CD14-positive monocyte (primary cell): Measurements from ENCODE around the gene DPH6. TPM values are rescaled to one million over a fixed set of nuclear protein-coding genes. Genes with fewer than 3 reads are reported as not detected.
"Not testable (repeated sequence)": the region's sequence is repeated elsewhere in the genome, so short reads cannot be mapped to it uniquely, and the experiment has no call there.

ENCODE experiments used
- DNase-seq, 3 donors: peaks; one replicate each; pipeline ENCODE4 v3.0.0-alpha.2; 2011 to 2022
- H2AFZ ChIP-seq: 2 replicates; pipeline ENCODE4 v1.6.0; 2012; ENCODE audit warnings: mild to moderate bottlenecking, low read depth, low read length, inconsistent platforms; ENCODE audit not compliant: insufficient read depth, poor library complexity, severe bottlenecking
- H3K27ac ChIP-seq, 2 donors: 1 replicate in 1 of 2; 2 replicates in 1 of 2; pipeline ENCODE4 v1.5.1; 2012 to 2013; ENCODE audit warnings: low read length in 2 of 2, control low read depth in 1 of 2, inconsistent platforms in 1 of 2, low read depth in 1 of 2, mild to moderate bottlenecking in 1 of 2
- H3K27me3 ChIP-seq, 2 donors: one replicate each; pipeline versions ENCODE4 v1.6.0 to v1.6.1; 2011 to 2013; ENCODE audit warnings: low read length in 2 of 2; ENCODE audit not compliant: control insufficient read depth in 2 of 2, insufficient read depth in 2 of 2
- H3K36me3 ChIP-seq, 2 donors: replicated peaks in 1 of 2; 1 replicate in 1 of 2; 2 replicates in 1 of 2; pipeline versions ENCODE4 v1.5.1 to v1.6.1; 2012 to 2013; ENCODE audit warnings: low read length in 2 of 2, control low read depth in 1 of 2, inconsistent platforms in 1 of 2, mild to moderate bottlenecking in 1 of 2; ENCODE audit not compliant: insufficient read depth in 2 of 2, control insufficient read depth in 1 of 2
- H3K4me1 ChIP-seq, 2 donors: 1 replicate in 1 of 2; 2 replicates in 1 of 2; pipeline versions ENCODE4 v1.5.1 to v1.6.1; 2012 to 2013; ENCODE audit warnings: low read length in 2 of 2, control low read depth in 1 of 2, inconsistent platforms in 1 of 2, mild to moderate bottlenecking in 1 of 2, moderate library complexity in 1 of 2; ENCODE audit not compliant: insufficient read depth in 2 of 2, control insufficient read depth in 1 of 2
- H3K4me2 ChIP-seq: replicated peaks from 2 replicates; pipeline ENCODE3; 2012; ENCODE audit warnings: low read length, moderate library complexity, mild to moderate bottlenecking; ENCODE audit not compliant: poor library complexity, severe bottlenecking; ENCODE audit errors: extremely low read depth
- H3K4me3 ChIP-seq, 3 experiments: fragments of 200-600 bp in 1 of 3; sonication (generic) in 1 of 3; replicated peaks in 1 of 3; 1 replicate in 2 of 3; 2 replicates in 1 of 3; pipeline ENCODE4 v1.5.1; 2011 to 2013; ENCODE audit warnings: low read length in 3 of 3, mild to moderate bottlenecking in 3 of 3, control low read depth in 2 of 3, low read depth in 2 of 3, inconsistent platforms in 1 of 3, moderate library complexity in 1 of 3
- H3K79me2 ChIP-seq: 2 replicates; pipeline ENCODE4 v1.6.0; 2012; ENCODE audit warnings: mild to moderate bottlenecking, control low read depth, inconsistent platforms, low read length, moderate library complexity; ENCODE audit not compliant: insufficient read depth
- H3K9ac ChIP-seq: 2 replicates; pipeline ENCODE4 v1.6.0; 2017; ENCODE audit warnings: low read length, mild to moderate bottlenecking; ENCODE audit not compliant: insufficient read depth, poor library complexity, severe bottlenecking
- H3K9me3 ChIP-seq, 2 donors: replicated peaks in 1 of 2; 1 replicate in 1 of 2; 2 replicates in 1 of 2; pipeline versions ENCODE4 v1.5.1 to v1.6.1; 2012 to 2013; ENCODE audit warnings: low read length in 2 of 2, control low read depth in 1 of 2; ENCODE audit not compliant: control insufficient read depth in 1 of 2, insufficient read depth in 1 of 2
- H4K20me1 ChIP-seq: 2 replicates; pipeline ENCODE4 v1.6.0; 2012; ENCODE audit warnings: mild to moderate bottlenecking, low read length, control low read depth, moderate library complexity; ENCODE audit not compliant: insufficient read depth
- H3K27ac Mint-ChIP-seq, 7 donors: one replicate each; pipeline ENCODE4 v1.8.0; 2020; ENCODE audit warnings: mild to moderate bottlenecking in 7 of 7, mixed read lengths in 7 of 7, moderate library complexity in 6 of 7, inconsistent platforms in 2 of 7
- H3K27me3 Mint-ChIP-seq, 3 donors: one replicate each; pipeline ENCODE4 v1.8.0; 2021 to 2022; ENCODE audit warnings: low read depth in 3 of 3, mild to moderate bottlenecking in 3 of 3, mixed read lengths in 3 of 3, moderate library complexity in 3 of 3, inconsistent platforms in 1 of 3
- H3K36me3 Mint-ChIP-seq, 2 donors: one replicate each; pipeline ENCODE4 v1.8.0; 2020; ENCODE audit warnings: mixed read lengths in 2 of 2, inconsistent platforms in 1 of 2, mild to moderate bottlenecking in 1 of 2
- H3K4me1 Mint-ChIP-seq: one replicate; pipeline ENCODE4 v1.8.0; 2020; ENCODE audit warnings: mild to moderate bottlenecking, mixed read lengths
- H3K4me3 Mint-ChIP-seq, 2 donors: one replicate each; pipeline ENCODE4 v1.8.0; 2020; ENCODE audit warnings: mild to moderate bottlenecking in 2 of 2, mixed read lengths in 2 of 2, moderate library complexity in 1 of 2
- H3K9me3 Mint-ChIP-seq, 7 donors: one replicate each; pipeline ENCODE4 v1.8.0; 2020 to 2022; ENCODE audit warnings: mixed read lengths in 7 of 7, mild to moderate bottlenecking in 6 of 7, moderate library complexity in 6 of 7, inconsistent platforms in 2 of 7
- WGBS: methylation state at CpG from one replicate; pipeline ENCODE4 v1.1.5; 2013; ENCODE audit warnings: missing lambda C conversion rate; ENCODE audit not compliant: insufficient coverage; 5-methylcytosine and 5-hydroxymethylcytosine counted together
- intact Hi-C, 2 donors: fragments of 100-400 bp; cut with micrococcal nuclease; formaldehyde crosslinking; loops; one replicate each; pipeline versions ENCODE4 v1.15.0 to v1.15.1; 2023
- polyA plus RNA-seq, 3 donors: library from polyadenylated mRNA; depleted of rRNA in 1 of 3; unstranded in 2 of 3; stranded (reverse) in 1 of 3; fragments of 300-500 nt in 2 of 3; fragments of >200 nt in 1 of 3; fragmentation: Illumina TruSeq in 2 of 3; gene quantifications; 1 replicate in 2 of 3; 2 replicates in 1 of 3; pipeline ENCODE4 v1.2.3, GENCODE V29; 2012 to 2021
- TF ChIP-seq, protein P1 (sequence below): fragments of 200-600 bp; IDR thresholded peaks from one replicate; pipeline ENCODE4 v1.8.0; 2022; ENCODE audit warnings: antibody characterized with exemption, mild to moderate bottlenecking

Gene DPH6
- polyA plus RNA-seq, 3 donors = 7.6 to 18.2 (median 13.6) TPM

DNA sequence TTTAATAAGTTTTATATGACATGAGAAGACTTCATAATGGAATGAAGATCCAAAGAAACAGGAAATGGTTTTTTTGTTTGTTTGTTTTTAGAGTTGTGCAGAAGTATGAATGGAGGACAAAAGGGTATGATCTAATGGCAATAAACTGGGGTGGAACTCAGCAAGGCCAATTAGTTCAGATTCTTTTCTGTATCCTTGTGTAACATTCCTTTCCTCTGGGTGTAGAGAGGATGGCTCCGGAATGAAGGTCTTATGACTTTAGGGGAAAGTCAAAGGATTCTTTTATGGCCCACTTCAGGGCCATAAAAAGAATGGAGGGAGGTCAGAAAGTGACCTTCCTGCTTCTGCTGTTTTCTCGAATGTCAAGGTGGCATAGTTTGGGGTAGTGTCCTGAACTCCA lies 152.6 kb downstream of the DPH6 start:
- H3K27ac ChIP-seq = no peak overlapping the region
- no peaks in the 10 kb centered on the region for H3K79me2 ChIP-seq
- Mint-ChIP-seq H3K27me3 (peaks cover 0 to 1% (median 0%) of the 10 kb centered on the region in 3 donors), H3K9me3 (peaks cover 7 to 22% (median 10%) of the 10 kb centered on the region in 7 donors), H3K27ac (no peak overlapping the region), H3K4me1 (no peaks in the 10 kb centered on the region), H3K36me3 (peaks cover 0 to 4% of the 10 kb centered on the region in 2 donors), H3K4me3 (no peak overlapping the region)
- H3K36me3 ChIP-seq = no peaks in the 10 kb centered on the region
- H3K4me3 ChIP-seq = no peak overlapping the region
- H3K27me3 ChIP-seq = no peaks in the 10 kb centered on the region
- no peak for DNase-seq
- no peak overlapping the region for H3K9ac ChIP-seq
- no peaks in the 10 kb centered on the region for H3K4me1 ChIP-seq
- H3K9me3 ChIP-seq = peaks cover 0 to 11% of the 10 kb centered on the region in 2 donors
- TF ChIP-seq, protein P1, sequence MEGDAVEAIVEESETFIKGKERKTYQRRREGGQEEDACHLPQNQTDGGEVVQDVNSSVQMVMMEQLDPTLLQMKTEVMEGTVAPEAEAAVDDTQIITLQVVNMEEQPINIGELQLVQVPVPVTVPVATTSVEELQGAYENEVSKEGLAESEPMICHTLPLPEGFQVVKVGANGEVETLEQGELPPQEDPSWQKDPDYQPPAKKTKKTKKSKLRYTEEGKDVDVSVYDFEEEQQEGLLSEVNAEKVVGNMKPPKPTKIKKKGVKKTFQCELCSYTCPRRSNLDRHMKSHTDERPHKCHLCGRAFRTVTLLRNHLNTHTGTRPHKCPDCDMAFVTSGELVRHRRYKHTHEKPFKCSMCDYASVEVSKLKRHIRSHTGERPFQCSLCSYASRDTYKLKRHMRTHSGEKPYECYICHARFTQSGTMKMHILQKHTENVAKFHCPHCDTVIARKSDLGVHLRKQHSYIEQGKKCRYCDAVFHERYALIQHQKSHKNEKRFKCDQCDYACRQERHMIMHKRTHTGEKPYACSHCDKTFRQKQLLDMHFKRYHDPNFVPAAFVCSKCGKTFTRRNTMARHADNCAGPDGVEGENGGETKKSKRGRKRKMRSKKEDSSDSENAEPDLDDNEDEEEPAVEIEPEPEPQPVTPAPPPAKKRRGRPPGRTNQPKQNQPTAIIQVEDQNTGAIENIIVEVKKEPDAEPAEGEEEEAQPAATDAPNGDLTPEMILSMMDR = no peak
- no peak overlapping the region for H3K4me2 ChIP-seq
- intact Hi-C loops = no loop called here
- no peaks in the 10 kb centered on the region for H4K20me1 ChIP-seq
- no CpG with 5 or more reads among the region's 2 CpGs for WGBS
- no peak overlapping the region for H2AFZ ChIP-seq

DNA sequence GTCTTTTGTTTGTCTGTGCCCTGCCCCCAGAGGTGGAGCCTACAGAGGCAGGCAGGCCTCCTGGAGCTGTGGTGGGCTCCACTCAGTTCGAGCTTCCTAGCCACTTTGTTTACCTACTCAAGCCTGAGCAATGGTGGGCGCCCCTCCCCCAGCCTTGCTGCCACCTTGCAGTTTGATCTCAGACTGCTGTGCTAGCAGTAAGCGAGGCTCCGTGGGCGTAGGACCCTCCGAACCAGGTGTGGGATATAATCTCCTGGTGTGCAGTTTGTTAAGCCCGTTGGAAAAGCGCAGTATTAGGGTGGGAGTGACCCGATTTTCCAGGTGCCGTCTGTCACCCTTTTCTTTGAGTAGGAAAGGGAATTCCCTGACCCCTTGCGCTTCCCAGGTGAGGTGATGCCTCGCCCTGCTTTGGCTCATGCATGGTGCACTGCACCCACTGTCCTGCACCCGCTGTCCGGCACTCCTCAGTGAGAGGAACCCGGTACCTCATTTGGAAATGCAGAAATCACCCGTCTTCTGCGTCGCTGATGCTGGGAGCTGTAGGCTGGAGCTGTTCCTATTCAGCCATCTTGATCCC lies 154.5 kb downstream of the DPH6 start:
- H3K4me3 ChIP-seq, H3K9ac ChIP-seq, H3K27me3 Mint-ChIP-seq, H2AFZ ChIP-seq, H3K27ac Mint-ChIP-seq, intact Hi-C loops, H3K4me3 Mint-ChIP-seq, H3K4me2 ChIP-seq, H3K36me3 ChIP-seq, DNase-seq, H3K4me1 Mint-ChIP-seq, H3K79me2 ChIP-seq, H3K27ac ChIP-seq, H3K36me3 Mint-ChIP-seq, H3K27me3 ChIP-seq, H3K4me1 ChIP-seq, H4K20me1 ChIP-seq: not testable (repeated sequence)
- WGBS = 99% methylated on average over 14 of the region's 18 CpGs
- peaks cover 8 to 22% (median 13%) of the 10 kb centered on the region in 7 donors for H3K9me3 Mint-ChIP-seq
- H3K9me3 ChIP-seq = peaks cover 0 to 11% of the 10 kb centered on the region in 2 donors
